ENCODE results near the gene MIB1.

- TF ChIP-seq CTCF (IDR thresholded peaks at IDR 0.05) (no peak), POLR2A (IDR thresholded peaks at IDR 0.05) (no peak)
Measured at GRCh38 chr18:21831413-21831831, 90.8 kb downstream of the MIB1 start.
